Loucy (cell line): ENCODE results near the gene DPYSL3.

ENCODE experiments used
- H2AFZ ChIP-seq: fragments of 200-600 bp; sonication (generic); 2 replicates; pipeline ENCODE4 v1.6.0; 2016; ENCODE audit warnings: antibody characterized with exemption, mild to moderate bottlenecking, low read length, moderate library complexity
- H3F3A ChIP-seq: fragments of 200-600 bp; 2 replicates; pipeline ENCODE4 v1.6.0; 2016; ENCODE audit warnings: antibody characterized with exemption, low read depth, mild to moderate bottlenecking
- H3K27me3 ChIP-seq: fragments of 200-600 bp; sonication (generic); 2 replicates; pipeline ENCODE4 v1.6.1; 2014; ENCODE audit warnings: low read length, mild to moderate bottlenecking; ENCODE audit not compliant: insufficient read depth, poor library complexity, severe bottlenecking
- H3K36me3 ChIP-seq: fragments of 200-600 bp; sonication (generic); 2 replicates; pipeline ENCODE4 v1.6.1; 2016; ENCODE audit warnings: low read length; ENCODE audit not compliant: insufficient read depth
- H3K4me1 ChIP-seq: fragments of 200-600 bp; sonication (generic); 2 replicates; pipeline ENCODE4 v1.5.1; 2014; ENCODE audit warnings: low read length, mild to moderate bottlenecking; ENCODE audit not compliant: insufficient read depth, poor library complexity, severe bottlenecking
- H3K4me2 ChIP-seq: fragments of 200-600 bp; sonication (generic); 2 replicates; pipeline ENCODE4 v1.6.0; 2014; ENCODE audit warnings: antibody characterized with exemption, low read length, low read depth, mild to moderate bottlenecking; ENCODE audit not compliant: poor library complexity, severe bottlenecking
- H3K4me3 ChIP-seq: fragments of 200-600 bp; sonication (generic); 2 replicates; pipeline ENCODE4 v1.5.1; 2014; ENCODE audit warnings: low read length, mild to moderate bottlenecking, mixed read lengths; ENCODE audit not compliant: poor library complexity, severe bottlenecking
- H3K79me2 ChIP-seq: fragments of 200-600 bp; sonication (generic); 2 replicates; pipeline ENCODE4 v1.6.1; 2014; ENCODE audit warnings: low read length; ENCODE audit not compliant: insufficient read depth
- H3K9ac ChIP-seq: fragments of 200-600 bp; sonication (generic); 2 replicates; pipeline ENCODE4 v1.6.0; 2014; ENCODE audit warnings: mild to moderate bottlenecking, low read depth, low read length, moderate library complexity; ENCODE audit not compliant: poor library complexity, severe bottlenecking
- H3K9me2 ChIP-seq: fragments of 200-600 bp; sonication (generic); replicated peaks from 2 replicates; pipeline ENCODE4 v1.6.1; 2016; ENCODE audit warnings: low read depth, low read length, mixed read lengths
- H3K9me3 ChIP-seq: fragments of 200-600 bp; sonication (generic); 2 replicates; pipeline ENCODE4 v1.6.1; 2014; ENCODE audit warnings: mild to moderate bottlenecking, antibody characterized with exemption, low read length, low read depth; ENCODE audit not compliant: insufficient read depth
- H4K20me1 ChIP-seq: fragments of 200-600 bp; sonication (generic); 2 replicates; pipeline ENCODE4 v1.6.0; 2014; ENCODE audit warnings: antibody characterized with exemption, low read length, mild to moderate bottlenecking; ENCODE audit not compliant: insufficient read depth, poor library complexity, severe bottlenecking
- EZH2phosphoT487 ChIP-seq: fragments of 200-600 bp; IDR thresholded peaks from 2 replicates; pipeline ENCODE4 v1.6.1; 2018; ENCODE audit warnings: antibody characterized with exemption, mild to moderate bottlenecking, moderate library complexity, borderline replicate concordance
- TF ChIP-seq, protein P1 (sequence below): fragments of 200-600 bp; sonication (generic); conservative IDR thresholded peaks from 2 replicates; pipeline ENCODE4 v1.5.1; 2014; ENCODE audit warnings: mild to moderate bottlenecking, antibody characterized with exemption, low read length

The DPYSL3 gene

GRCh38 chr5:147551677-147552076, 41.8 kb upstream of the DPYSL3 start:
- Histone ChIP-seq H3K27me3 (no peaks in the 10 kb centered on the region), H3K9ac (no peak overlapping the region), H3K4me3 (no peak overlapping the region), H4K20me1 (no peaks in the 10 kb centered on the region), H2AFZ (no peak overlapping the region), H3K4me2 (no peak overlapping the region), H3F3A (no peaks in the 10 kb centered on the region), H3K9me2 (no peaks in the 10 kb centered on the region), H3K4me1 (no peaks in the 10 kb centered on the region), H3K9me3 (no peaks in the 10 kb centered on the region), H3K79me2 (no peaks in the 10 kb centered on the region), H3K36me3 (no peaks in the 10 kb centered on the region)
- TF ChIP-seq EZH2phosphoT487 = no peak
- TF ChIP-seq, protein P1, sequence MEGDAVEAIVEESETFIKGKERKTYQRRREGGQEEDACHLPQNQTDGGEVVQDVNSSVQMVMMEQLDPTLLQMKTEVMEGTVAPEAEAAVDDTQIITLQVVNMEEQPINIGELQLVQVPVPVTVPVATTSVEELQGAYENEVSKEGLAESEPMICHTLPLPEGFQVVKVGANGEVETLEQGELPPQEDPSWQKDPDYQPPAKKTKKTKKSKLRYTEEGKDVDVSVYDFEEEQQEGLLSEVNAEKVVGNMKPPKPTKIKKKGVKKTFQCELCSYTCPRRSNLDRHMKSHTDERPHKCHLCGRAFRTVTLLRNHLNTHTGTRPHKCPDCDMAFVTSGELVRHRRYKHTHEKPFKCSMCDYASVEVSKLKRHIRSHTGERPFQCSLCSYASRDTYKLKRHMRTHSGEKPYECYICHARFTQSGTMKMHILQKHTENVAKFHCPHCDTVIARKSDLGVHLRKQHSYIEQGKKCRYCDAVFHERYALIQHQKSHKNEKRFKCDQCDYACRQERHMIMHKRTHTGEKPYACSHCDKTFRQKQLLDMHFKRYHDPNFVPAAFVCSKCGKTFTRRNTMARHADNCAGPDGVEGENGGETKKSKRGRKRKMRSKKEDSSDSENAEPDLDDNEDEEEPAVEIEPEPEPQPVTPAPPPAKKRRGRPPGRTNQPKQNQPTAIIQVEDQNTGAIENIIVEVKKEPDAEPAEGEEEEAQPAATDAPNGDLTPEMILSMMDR = no peak

GRCh38 chr5:147547730-147548129, 37.9 kb upstream of the DPYSL3 start:
- H3K9me3 ChIP-seq = no peaks in the 10 kb centered on the region
- H3K79me2 ChIP-seq = no peaks in the 10 kb centered on the region
- H3K4me2 ChIP-seq = no peak overlapping the region
- no peaks in the 10 kb centered on the region for H4K20me1 ChIP-seq
- H3K9ac ChIP-seq = no peak overlapping the region
- no peaks in the 10 kb centered on the region for H3K36me3 ChIP-seq
- TF ChIP-seq EZH2phosphoT487 = no peak
- TF ChIP-seq, protein P1 = no peak
- no peaks in the 10 kb centered on the region for H3F3A ChIP-seq
- no peaks in the 10 kb centered on the region for H3K27me3 ChIP-seq
- no peak overlapping the region for H3K4me3 ChIP-seq
- H2AFZ ChIP-seq = no peak overlapping the region
- H3K9me2 ChIP-seq = no peaks in the 10 kb centered on the region
- H3K4me1 ChIP-seq = no peaks in the 10 kb centered on the region

DNA sequence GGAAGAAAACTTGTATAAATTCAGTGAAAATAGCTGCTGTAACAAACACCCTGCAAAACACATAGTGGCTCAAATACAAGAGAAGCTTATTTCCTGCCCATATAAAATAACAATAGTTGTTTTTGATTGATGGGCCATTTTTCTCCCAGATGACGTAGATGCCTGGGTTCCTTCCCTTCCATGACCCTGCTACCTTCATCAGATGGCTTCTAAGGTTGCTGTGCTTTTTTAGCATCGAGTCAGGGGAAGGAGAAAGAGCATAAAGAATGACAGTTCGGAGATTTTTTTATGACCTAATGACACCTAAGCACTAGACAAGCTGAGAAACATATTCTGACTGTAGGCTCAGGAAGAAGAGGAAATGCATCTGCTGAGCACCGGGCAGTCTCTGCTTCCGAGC, 34.7 kb upstream of the DPYSL3 start:
- Histone ChIP-seq H3K9me2 (no peaks in the 10 kb centered on the region), H4K20me1 (no peaks in the 10 kb centered on the region), H3K27me3 (no peaks in the 10 kb centered on the region), H3K9me3 (no peaks in the 10 kb centered on the region), H3K9ac (no peak overlapping the region), H3F3A (no peaks in the 10 kb centered on the region), H3K4me3 (no peak overlapping the region), H3K4me1 (no peaks in the 10 kb centered on the region), H2AFZ (no peak overlapping the region), H3K4me2 (no peak overlapping the region), H3K79me2 (no peaks in the 10 kb centered on the region), H3K36me3 (no peaks in the 10 kb centered on the region)
- TF ChIP-seq EZH2phosphoT487 = no peak
- TF ChIP-seq, protein P1 = no peak
